Vagina (tissue), 2 donors: ENCODE results near the gene SYT15B.
"Not testable (repeated sequence)": the region's sequence is repeated elsewhere in the genome, so short reads cannot be mapped to it uniquely, and the experiment has no call there.

ENCODE experiments used
- POLR2AphosphoS5 ChIP-seq, 2 donors: sonication (generic); formaldehyde crosslinking; IDR thresholded peaks; one replicate each; pipeline ENCODE4 v1.9.0; 2017; ENCODE audit warnings: antibody characterized with exemption in 2 of 2, mild to moderate bottlenecking in 2 of 2, low read depth in 1 of 2; ENCODE audit not compliant: insufficient read depth in 1 of 2
- TF ChIP-seq, protein P1 (sequence below), 3 experiments: fragments of 450-650 bp in 2 of 3; fragments of 200-600 bp in 1 of 3; sonication (generic) in 1 of 3; IDR thresholded peaks; one replicate each; pipeline ENCODE4 v1.5.1; 2017 to 2019; ENCODE audit warnings: antibody characterized with exemption in 3 of 3, mild to moderate bottlenecking in 2 of 3, moderate library complexity in 2 of 3

DNA sequence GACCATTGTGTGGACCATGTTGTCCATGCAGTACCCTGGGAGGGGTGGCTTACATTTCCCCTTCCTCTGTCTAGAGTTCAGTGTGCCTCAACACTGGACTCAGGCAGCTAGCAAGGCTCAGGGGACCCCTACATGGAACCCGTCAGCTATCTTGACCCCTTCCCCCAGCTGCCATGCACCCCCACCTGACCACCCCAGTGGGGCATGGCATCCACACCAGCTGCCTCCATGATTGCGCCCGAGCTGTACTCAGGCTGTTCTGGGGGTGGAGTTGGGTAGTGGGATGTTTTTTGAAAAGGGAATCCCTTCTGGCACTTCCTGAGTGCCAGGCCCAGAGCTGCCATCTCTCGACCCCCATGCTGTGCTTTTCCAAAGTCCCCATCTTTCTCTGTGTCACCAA is 1.8 kb upstream of the SYT15B start:
- TF ChIP-seq, protein P1, sequence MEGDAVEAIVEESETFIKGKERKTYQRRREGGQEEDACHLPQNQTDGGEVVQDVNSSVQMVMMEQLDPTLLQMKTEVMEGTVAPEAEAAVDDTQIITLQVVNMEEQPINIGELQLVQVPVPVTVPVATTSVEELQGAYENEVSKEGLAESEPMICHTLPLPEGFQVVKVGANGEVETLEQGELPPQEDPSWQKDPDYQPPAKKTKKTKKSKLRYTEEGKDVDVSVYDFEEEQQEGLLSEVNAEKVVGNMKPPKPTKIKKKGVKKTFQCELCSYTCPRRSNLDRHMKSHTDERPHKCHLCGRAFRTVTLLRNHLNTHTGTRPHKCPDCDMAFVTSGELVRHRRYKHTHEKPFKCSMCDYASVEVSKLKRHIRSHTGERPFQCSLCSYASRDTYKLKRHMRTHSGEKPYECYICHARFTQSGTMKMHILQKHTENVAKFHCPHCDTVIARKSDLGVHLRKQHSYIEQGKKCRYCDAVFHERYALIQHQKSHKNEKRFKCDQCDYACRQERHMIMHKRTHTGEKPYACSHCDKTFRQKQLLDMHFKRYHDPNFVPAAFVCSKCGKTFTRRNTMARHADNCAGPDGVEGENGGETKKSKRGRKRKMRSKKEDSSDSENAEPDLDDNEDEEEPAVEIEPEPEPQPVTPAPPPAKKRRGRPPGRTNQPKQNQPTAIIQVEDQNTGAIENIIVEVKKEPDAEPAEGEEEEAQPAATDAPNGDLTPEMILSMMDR (IDR thresholded peaks at IDR 0.05) = not testable (repeated sequence)
- TF ChIP-seq POLR2AphosphoS5 (IDR thresholded peaks at IDR 0.05; ENCODE audit: insufficient read depth in 1 of 2, low read depth in 1 of 2) = not testable (repeated sequence)
